ENCODE results near the gene SEMA3F.

Gene SEMA3F

GRCh38 chr3:50133283-50133615 is 21.9 kb upstream of the SEMA3F start:
- no peak overlapping the region for H3K4me3 ChIP-seq (ENCODE audit: low read depth, low read length)
- no peak for TF ChIP-seq CTCF (IDR thresholded peaks at IDR 0.05; ENCODE audit: low read depth, low read length)

GRCh38 chr3:50134367-50134766 is 20.8 kb upstream of the SEMA3F start:
- TF ChIP-seq CTCF (IDR thresholded peaks at IDR 0.05; ENCODE audit: low read depth, low read length), result no peak
- no peak overlapping the region for H3K4me3 ChIP-seq (ENCODE audit: low read depth, low read length)

- H3K4me3 ChIP-seq (ENCODE audit: low read depth, low read length), result no peak overlapping the region
- no peak for TF ChIP-seq CTCF (IDR thresholded peaks at IDR 0.05; ENCODE audit: low read depth, low read length)
Measured at GRCh38 chr3:50135964-50136363, 19.2 kb upstream of the SEMA3F start.

GRCh38 chr3:50136714-50137405 is 18.3 kb upstream of the SEMA3F start:
- TF ChIP-seq CTCF (IDR thresholded peaks at IDR 0.05; ENCODE audit: low read depth, low read length), result no peak
- H3K4me3 ChIP-seq (ENCODE audit: low read depth, low read length), result no peak overlapping the region

GRCh38 chr3:50137531-50137930 is 17.6 kb upstream of the SEMA3F start:
- no peak overlapping the region for H3K4me3 ChIP-seq (ENCODE audit: low read depth, low read length)
- no peak for TF ChIP-seq CTCF (IDR thresholded peaks at IDR 0.05; ENCODE audit: low read depth, low read length)

- H3K4me3 ChIP-seq (ENCODE audit: low read depth, low read length), result no peak overlapping the region
- no peak for TF ChIP-seq CTCF (IDR thresholded peaks at IDR 0.05; ENCODE audit: low read depth, low read length)
Measured at GRCh38 chr3:50138266-50139200, 16.6 kb upstream of the SEMA3F start.

- no peak overlapping the region for H3K4me3 ChIP-seq (ENCODE audit: low read depth, low read length)
- TF ChIP-seq CTCF (IDR thresholded peaks at IDR 0.05; ENCODE audit: low read depth, low read length), result no peak
Measured at GRCh38 chr3:50139308-50139707, 15.8 kb upstream of the SEMA3F start.
